SU-DHL-6 (cell line): ENCODE data around the gene SYCP2L.

Experiments used
- EZH2phosphoT487 ChIP-seq: fragments of 200-600 bp; sonication (generic), shearing (Covaris generic); conservative IDR thresholded peaks from 2 replicates; pipeline ENCODE4 v1.6.1; 2018; ENCODE audit warnings: mild to moderate bottlenecking, antibody characterized with exemption, low read length, moderate library complexity, mixed read lengths
- TF ChIP-seq, protein P1 (sequence below): fragments of 200-600 bp; sonication (generic); IDR thresholded peaks from one replicate; pipeline ENCODE4 v1.5.1; 2017; ENCODE audit warnings: antibody characterized with exemption, mild to moderate bottlenecking, low read length, moderate library complexity; ENCODE audit not compliant: insufficient read depth, poor library complexity, severe bottlenecking

DNA sequence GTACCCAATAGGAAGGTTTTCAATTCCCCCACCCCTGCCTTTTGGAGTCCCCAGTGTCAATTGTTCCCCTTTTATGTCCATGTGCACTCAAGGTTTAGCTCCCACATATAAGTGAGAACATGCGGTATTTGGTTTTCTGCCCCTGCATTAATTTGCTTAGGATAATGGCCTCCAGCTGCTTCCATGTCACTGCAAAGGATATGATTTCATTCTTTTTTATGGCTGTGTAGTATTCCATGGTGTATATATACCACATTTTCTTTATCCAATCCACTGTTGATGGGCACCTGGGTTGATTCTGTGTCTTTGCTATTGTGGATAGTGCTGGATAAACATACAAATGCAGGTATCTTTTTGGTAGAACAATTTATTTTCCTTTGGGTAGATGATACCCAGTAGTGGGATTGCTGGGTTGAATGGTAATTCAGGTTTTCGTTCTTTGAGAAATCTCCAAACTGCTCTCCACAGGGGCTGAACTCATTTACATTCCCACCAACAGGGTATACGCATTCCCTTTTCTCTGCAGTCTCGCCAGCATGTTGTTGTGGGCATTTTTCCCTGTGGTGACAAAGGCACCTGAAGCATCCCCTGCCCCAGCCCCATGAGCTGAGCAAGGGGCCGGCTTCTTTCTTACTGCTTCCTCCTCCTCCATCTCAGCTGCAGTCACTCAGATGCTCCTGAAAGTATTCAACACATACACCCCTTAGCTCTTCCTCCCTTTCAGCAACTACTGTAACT, 90.5 kb downstream of the SYCP2L start:
- no peak for TF ChIP-seq EZH2phosphoT487
- TF ChIP-seq, protein P1, sequence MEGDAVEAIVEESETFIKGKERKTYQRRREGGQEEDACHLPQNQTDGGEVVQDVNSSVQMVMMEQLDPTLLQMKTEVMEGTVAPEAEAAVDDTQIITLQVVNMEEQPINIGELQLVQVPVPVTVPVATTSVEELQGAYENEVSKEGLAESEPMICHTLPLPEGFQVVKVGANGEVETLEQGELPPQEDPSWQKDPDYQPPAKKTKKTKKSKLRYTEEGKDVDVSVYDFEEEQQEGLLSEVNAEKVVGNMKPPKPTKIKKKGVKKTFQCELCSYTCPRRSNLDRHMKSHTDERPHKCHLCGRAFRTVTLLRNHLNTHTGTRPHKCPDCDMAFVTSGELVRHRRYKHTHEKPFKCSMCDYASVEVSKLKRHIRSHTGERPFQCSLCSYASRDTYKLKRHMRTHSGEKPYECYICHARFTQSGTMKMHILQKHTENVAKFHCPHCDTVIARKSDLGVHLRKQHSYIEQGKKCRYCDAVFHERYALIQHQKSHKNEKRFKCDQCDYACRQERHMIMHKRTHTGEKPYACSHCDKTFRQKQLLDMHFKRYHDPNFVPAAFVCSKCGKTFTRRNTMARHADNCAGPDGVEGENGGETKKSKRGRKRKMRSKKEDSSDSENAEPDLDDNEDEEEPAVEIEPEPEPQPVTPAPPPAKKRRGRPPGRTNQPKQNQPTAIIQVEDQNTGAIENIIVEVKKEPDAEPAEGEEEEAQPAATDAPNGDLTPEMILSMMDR = no peak
